Astrocyte of the cerebellum (primary cell): Measurements from ENCODE around the gene TRMT44.

ENCODE experiments used
- DNase-seq: peaks from one replicate; pipeline ENCODE4 v3.0.0-alpha.2; 2011; ENCODE audit warnings: low read depth
- H3K4me3 ChIP-seq: 2 replicates; pipeline ENCODE4 v1.5.1; 2011; ENCODE audit warnings: mild to moderate bottlenecking, low read depth, low read length, moderate library complexity
- in situ Hi-C: cut with HindIII; loops from 2 replicates; pipeline ENCODE4 v1.10.0; 2017; ENCODE audit warnings: low sequenced_read_pairs
- TF ChIP-seq, protein P1 (sequence below): IDR thresholded peaks from 2 replicates; pipeline ENCODE4 v1.5.1; 2012; ENCODE audit warnings: low read length, low read depth, moderate library complexity, mild to moderate bottlenecking; ENCODE audit errors: missing control alignments

Gene TRMT44

DNA sequence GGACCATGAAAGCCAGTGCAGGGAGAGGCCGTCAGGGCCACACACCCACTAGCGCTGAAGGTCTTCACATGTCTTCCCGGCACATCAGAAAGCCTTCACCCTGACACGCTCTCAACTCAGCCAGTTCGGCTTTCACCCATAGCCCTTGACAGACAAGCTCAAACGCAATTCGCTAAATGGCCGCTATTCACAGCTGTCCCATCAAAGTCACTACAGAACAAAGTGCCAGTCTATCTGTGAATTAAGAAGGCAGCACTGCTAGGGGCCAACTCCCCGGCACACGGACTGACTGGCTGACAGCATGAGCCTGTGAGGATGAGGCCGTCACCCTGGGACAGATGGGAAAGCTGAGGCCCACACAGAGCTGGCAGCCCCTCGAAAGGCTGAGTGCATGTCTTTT, 45.8 kb upstream of the TRMT44 start:
- TF ChIP-seq, protein P1, sequence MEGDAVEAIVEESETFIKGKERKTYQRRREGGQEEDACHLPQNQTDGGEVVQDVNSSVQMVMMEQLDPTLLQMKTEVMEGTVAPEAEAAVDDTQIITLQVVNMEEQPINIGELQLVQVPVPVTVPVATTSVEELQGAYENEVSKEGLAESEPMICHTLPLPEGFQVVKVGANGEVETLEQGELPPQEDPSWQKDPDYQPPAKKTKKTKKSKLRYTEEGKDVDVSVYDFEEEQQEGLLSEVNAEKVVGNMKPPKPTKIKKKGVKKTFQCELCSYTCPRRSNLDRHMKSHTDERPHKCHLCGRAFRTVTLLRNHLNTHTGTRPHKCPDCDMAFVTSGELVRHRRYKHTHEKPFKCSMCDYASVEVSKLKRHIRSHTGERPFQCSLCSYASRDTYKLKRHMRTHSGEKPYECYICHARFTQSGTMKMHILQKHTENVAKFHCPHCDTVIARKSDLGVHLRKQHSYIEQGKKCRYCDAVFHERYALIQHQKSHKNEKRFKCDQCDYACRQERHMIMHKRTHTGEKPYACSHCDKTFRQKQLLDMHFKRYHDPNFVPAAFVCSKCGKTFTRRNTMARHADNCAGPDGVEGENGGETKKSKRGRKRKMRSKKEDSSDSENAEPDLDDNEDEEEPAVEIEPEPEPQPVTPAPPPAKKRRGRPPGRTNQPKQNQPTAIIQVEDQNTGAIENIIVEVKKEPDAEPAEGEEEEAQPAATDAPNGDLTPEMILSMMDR, result no peak

DNA sequence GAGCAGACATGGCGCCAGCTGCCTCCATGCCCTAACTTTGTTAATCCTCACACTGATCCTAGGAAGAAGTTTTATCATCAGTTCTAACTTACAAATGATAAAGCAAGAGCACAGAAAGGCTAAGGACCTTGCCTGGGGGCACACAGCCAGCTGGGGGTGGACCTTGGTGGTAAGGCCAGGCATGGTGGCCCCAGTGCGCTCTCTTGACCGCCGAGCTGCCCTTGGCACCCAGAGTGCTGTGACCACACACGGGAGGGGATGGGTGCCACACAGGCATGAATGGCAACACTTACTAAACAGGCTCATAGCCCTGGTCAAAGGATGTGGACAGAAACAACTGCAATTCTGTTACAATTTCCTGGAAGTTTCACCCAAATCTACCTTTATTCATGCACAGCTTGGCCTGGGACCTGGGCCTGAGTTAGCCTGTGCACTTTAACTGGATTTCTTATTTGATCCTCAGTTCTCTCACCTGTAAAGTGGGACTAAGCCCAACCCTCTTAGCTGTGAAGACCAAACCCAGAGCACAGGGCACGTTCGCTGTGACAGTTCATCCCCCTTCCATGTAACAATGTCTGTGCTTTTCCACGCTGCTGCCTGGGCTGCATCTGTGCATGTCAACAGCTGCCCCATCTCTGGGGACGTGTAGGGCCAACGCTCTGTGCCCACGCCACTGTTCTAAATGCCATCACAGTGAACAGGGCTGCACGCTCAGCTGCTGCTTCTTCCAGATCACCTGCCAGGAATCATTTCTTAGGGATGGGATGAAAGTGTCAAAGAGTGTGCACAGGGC, 44.9 kb upstream of the TRMT44 start:
- TF ChIP-seq, protein P1, result no peak
- no peak overlapping the region for H3K4me3 ChIP-seq
- DNase-seq, result no peak
- in situ Hi-C loops, result no loop called here

More for the DNA sequence above, 45.8 kb upstream of the TRMT44 start:
- in situ Hi-C loops, result no loop called here
- H3K4me3 ChIP-seq, result no peak overlapping the region
- DNase-seq, result no peak

DNA sequence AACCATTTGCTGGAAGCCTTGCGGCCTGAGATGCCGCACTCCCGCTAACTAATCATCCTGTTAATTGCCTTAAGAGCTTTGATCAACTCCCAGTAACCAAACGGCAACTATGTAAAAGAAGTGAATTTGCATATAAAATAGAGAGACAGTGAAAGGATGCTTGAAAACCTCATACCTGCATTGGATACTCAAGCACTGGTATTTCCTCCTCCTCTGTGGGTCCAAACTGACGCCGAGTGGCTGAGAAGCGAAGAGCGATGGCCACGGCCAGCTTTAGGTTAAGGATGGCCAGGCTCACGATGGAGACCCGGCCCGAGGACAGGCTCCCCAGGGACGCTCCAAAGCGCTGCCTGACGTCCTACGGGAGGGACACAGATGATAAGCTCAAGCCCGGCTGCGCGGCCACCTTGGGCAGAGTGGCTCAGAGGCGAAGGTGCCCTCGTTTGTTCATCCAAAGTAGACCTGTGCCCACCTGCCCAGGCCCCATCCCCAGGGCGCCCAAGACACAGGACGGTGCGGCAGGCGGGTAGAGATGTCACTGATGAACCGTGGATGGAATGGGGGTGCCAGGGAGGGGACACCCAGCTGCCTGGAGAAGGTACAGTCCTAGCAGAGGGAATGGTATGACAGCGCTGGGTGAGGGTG, 43.7 kb upstream of the TRMT44 start:
- no peak overlapping the region for H3K4me3 ChIP-seq
- in situ Hi-C loops, result no loop called here
- TF ChIP-seq, protein P1, result no peak
- no peak for DNase-seq

DNA sequence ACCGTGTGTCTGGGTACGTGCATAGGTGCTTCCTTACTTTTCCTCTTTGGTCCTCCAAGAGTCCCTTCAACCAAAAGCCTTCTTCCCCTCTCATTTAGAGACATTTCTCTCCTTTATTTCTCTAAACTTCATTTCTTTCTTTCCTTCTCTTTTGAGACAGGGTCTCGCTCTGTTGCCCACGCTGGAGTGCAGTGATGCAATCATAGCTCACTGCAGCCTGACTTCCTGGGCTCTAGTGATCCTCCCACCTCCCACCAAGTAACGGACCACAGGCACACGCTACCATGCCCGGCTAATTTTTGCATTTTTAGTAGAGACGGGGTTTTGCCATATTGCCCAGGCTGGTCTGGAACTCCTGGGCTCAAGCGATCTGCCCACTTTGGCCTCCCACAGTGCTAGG, 42.2 kb upstream of the TRMT44 start:
- no peak overlapping the region for H3K4me3 ChIP-seq
- no peak for DNase-seq
- TF ChIP-seq, protein P1, result no peak
- in situ Hi-C loops, result no loop called here

DNA sequence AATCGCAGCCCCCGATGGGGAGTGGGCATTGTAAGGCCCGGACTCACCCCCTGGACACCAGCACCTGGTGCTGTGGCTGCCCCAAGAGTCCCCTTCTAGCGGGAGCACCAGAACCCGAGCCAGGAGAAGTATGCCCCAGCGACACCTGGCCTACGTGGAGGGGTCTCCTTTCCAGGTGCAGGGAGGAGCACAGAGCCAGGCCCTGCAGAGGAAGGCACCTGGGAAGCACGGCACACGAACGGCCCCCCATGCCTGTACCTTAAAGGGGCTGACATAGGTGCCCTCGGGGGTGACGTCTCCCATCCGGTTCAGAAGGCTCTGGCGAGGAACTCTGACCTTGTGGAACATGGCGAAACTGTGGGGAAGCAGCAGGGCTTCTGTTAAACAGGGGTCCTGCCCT, 41.3 kb upstream of the TRMT44 start:
- no peak overlapping the region for H3K4me3 ChIP-seq
- no peak for DNase-seq
- TF ChIP-seq, protein P1, result no peak
- in situ Hi-C loops, result no loop called here

DNA sequence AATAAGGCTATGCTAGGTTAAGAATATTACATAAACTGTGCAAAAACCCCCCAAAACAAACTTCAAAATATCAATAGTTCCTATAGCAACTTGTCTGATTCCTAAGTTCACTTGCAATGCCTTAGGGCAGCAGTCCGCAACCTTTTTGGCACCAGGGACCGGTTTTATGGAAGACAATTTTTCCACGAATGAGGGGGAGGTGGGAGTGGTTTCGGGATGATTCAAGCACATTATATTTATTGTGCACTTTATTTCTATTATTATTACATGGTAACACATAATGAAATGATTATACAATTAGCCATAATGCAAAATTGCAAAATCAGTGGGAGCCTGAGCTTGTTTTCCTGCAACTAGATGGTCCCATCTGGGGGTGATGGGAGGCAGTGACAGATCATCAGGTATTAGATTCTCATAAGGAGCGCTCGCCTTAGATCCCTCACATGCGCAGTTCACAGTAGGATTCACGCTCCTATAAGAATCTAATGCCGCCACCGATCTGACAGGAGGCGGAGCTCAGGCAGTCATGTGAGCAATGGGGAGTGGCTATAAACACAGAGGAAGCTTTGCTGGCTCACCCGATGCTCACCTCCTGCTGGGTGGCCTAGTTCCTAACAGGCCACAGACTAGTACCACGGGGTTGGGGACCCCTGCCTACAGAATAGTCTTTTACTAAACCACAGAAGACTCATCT, 39.8 kb upstream of the TRMT44 start:
- no peak for DNase-seq
- H3K4me3 ChIP-seq, result no peak overlapping the region
- in situ Hi-C loops, result no loop called here
- TF ChIP-seq, protein P1, result no peak
